GM20000 (cell line): ENCODE results near the gene C5orf24.
"Not testable (repeated sequence)": the region's sequence is repeated elsewhere in the genome, so short reads cannot be mapped to it uniquely, and the experiment has no call there.

Experiments
- DNase-seq: peaks from one replicate; pipeline ENCODE4 v3.0.0; 2012; ENCODE audit warnings: low spot score
- TF ChIP-seq, protein P1 (sequence below): IDR thresholded peaks from 2 replicates; pipeline ENCODE4 v1.5.1; 2012; ENCODE audit warnings: mild to moderate bottlenecking, control low read depth; ENCODE audit errors: extremely low read depth, missing control alignments

The C5orf24 gene

DNA sequence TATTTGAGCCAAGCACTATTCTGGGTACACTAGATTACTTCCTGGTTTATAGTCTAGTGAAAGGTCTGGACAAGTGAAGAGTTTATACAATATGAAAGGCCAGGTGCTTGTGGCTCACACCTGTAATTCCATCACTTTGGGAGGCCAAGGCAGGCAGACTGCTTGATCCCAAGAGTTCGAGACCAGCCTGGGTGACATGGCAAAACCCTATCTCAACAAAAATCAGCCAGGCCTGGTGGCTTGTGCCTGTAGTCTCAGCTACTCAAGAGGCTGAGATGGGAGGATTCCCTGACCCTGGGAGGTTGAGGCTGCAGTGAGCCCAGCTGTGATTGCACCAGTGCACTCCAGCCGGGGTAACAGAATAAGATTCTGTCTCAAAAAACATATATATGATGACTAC, 18.9 kb downstream of the C5orf24 start:
- TF ChIP-seq, protein P1, sequence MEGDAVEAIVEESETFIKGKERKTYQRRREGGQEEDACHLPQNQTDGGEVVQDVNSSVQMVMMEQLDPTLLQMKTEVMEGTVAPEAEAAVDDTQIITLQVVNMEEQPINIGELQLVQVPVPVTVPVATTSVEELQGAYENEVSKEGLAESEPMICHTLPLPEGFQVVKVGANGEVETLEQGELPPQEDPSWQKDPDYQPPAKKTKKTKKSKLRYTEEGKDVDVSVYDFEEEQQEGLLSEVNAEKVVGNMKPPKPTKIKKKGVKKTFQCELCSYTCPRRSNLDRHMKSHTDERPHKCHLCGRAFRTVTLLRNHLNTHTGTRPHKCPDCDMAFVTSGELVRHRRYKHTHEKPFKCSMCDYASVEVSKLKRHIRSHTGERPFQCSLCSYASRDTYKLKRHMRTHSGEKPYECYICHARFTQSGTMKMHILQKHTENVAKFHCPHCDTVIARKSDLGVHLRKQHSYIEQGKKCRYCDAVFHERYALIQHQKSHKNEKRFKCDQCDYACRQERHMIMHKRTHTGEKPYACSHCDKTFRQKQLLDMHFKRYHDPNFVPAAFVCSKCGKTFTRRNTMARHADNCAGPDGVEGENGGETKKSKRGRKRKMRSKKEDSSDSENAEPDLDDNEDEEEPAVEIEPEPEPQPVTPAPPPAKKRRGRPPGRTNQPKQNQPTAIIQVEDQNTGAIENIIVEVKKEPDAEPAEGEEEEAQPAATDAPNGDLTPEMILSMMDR = no peak
- DNase-seq = no peak

DNA sequence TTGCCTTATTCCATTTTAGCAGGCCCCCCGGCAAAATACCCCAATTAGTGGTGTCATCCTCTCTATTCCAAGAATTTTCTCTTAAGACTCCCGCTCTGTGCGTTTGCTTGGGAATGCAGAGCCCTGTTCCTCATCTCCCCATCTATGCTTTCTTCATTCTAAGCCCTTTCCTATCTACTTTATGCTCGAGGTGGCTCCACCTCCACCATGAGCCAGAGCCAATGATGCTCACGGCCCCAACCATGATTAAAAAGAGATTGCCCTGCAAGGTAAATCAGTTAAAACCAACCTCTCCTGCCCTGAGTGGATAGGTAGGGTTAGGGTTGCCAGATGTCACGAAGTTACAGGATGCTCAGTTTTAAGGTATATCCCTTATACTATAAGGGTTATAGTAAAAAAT, 27.7 kb downstream of the C5orf24 start:
- TF ChIP-seq, protein P1 = no peak
- no peak for DNase-seq

DNA sequence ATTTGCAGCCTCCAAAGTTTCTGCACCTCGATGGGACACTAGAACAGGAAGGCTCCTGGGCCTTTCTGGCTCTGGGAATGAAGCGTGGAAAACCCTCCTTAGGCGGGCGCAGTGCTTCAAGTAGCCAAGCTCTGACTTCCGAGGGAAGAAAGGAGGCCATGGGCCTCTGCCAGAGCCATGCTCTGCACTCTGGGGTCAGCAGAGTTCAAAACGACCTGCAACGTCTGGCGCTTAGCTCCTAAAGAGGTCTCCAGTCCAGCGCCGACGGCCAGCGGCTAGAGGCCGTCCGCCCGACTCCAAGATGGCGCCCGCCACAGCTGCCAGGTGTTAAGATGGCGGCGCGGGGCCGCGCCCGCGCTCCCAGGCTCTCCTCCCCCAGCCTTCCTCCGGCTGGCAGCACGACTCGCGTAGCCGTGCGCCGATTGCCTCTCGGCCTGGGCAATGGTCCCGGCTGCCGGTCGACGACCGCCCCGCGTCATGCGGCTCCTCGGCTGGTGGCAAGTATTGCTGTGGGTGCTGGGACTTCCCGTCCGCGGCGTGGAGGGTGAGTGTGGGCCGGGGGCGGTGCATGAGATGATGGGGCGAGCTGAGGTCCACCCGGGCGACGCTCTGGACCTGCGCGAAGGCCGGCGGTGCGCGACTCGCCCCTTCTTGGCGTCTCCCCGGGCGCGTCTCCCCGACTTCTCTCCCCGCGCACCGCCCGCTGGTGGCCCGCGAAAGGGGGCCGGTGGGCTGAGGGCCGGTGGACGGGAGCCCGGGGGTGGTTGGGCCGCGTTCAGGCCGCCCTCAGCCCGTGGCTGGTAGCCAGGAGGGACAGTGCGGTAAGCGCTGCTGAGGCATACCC, 28.4 kb downstream of the C5orf24 start, which contains the start of gene TXNDC15:
TSS of gene TXNDC15 (plus strand) at position 385 of the 844 bp plus-strand sequence. CDS start at position 442, 57 bp downstream.
- peak; percentile 92 for DNase-seq
- TF ChIP-seq, protein P1 = no peak

DNA sequence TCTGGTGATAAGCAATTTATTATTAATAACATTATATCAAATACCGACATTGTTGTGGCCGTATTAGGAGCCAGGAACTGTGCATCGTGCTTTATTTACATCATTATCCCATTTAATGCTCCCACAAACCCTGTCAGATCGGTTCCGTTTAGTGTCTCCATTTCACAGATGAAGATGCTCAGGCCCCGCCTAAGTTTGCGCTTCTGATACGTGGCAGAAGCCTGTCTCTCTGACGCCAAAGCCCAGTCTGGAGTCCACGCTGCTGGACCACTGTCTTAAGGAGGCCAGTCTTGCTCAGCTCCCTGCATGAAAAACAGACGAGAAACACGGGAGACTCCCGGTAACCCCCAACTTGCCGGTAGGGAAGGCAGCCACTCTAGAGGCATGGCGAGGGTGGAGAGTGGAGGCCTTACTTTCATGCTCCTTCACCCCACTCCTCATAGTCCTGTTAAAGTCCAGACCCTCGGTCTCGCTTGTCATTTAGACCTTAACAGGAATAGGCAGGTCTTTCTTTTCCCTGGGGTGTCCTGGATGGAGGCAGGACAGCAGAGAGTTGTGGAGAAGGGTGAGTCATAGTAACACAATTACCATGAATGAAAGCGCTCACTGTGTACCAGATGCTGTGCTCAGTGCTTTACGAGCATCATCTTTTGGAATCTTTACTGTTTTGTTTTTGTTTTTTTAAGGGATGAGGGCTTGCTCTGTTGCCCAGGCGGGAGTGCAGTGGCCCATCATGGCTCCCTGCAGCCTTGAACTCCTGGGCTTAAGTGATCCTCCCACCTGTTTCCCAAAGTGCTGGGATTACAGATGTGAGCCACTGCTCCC, 29.3 kb downstream of the C5orf24 start:
- TF ChIP-seq, protein P1 = no peak
- peak; percentile 59 for DNase-seq

DNA sequence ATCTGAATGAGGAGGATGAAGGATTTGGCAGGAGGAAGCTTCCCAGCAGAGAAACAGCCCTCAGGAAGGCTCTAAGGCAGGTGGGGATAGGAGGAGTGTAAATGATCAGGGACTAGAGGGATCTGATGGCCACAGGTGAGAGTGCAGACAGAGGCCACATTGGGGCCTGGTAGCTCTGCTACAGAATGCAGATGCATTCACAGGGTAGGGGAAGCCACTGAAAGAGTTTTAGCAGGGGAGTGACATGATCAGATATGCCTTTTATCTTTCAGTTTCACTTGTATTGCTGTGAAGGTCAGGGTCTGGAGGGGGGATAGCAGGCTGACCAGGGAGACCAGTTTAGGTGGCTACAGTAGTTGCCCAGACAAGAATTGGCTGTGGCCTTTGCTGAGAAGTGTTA, 31.4 kb downstream of the C5orf24 start:
- TF ChIP-seq, protein P1 = no peak
- peak; percentile 83 for DNase-seq

DNA sequence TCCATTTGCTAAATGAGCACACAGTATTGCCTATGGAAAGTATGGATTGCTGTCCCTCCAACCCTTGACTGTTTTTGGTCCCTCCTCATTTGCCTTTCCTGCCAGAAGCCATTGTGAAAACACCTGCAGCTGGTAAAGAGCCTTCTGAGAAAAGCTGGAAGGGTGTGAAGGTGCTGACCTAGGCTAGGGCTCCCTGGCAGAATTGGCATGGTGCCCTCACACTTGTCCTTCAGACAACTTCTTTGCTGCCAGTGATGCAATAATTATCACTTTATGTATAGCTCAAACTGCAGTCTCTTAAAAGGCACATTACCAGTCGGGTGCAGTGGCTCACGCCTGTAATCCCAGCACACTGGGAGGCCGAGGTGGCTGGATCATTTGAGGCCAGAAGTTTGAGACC, 32.6 kb downstream of the C5orf24 start:
- no peak for DNase-seq
- TF ChIP-seq, protein P1 = no peak

DNA sequence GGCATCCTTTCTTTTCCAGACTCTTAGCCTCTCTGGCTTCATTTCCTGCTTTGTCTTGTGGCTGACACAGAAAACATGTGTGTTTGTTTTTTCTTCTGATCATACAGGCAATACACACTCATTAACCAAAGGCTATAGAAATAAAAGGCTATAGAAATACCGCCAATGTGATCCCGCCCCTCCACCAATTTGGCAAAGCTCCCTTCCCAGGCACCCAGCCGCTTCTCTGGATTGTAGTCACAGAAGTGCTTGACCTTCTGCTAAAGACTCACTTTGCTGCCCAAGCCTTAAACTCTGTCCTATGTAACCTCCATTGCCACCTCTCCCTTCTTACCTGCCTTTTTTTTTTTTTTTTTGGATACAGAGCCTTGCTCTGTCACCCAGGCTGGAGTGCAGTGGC, 33.7 kb downstream of the C5orf24 start:
- DNase-seq = no peak
- TF ChIP-seq, protein P1 = no peak

DNA sequence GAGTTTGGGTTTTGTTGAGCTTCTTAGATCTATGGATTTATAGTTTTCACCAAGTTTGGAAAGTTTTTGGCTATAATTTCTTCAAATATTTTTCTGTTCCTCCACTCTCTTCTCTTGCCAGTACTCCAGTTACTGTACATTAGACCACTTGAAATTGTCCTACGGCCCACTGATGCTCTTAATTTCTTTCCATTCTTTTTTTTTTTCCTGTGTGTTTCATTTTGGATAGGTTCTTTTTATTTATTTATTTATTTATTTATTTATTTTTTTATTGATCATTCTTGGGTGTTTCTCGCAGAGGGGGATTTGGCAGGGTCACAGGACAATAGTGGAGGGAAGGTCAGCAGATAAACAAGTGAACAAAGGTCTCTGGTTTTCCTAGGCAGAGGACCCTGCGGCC, 35.2 kb downstream of the C5orf24 start:
- not testable (repeated sequence) for DNase-seq

DNA sequence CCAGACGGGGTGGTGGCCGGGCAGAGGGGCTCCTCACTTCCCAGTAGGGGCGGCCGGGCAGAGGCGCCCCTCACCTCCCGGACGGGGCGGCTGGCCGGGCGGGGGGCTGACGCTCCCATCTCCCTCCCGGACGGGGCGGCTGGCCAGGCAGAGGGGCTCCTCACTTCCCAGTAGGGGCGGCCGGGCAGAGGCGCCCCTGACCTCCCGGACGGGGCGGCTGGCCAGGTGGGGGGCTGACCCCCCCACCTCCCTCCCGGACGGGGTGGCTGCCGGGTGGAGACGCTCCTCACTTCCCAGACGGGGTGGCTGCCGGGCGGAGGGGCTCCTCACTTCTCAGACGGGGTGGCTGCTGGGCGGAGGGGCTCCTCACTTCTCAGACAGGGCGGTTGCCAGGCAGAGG, 35.9 kb downstream of the C5orf24 start:
- not testable (repeated sequence) for DNase-seq
